Stimulated activated CD4-positive, alpha-beta T cell treated with anti-CD3 and anti-CD28 coated beads, TNF-alpha, amount 100 ng/mL, for 48 hours (primary cell): Measurements from ENCODE around the gene GUCY2D.
"Not testable (repeated sequence)": the region's sequence is repeated elsewhere in the genome, so short reads cannot be mapped to it uniquely, and the experiment has no call there.

ENCODE experiments used
- DNase-seq, 3 donors: peaks; one replicate each; pipeline ENCODE4 v3.0.0-alpha.2; 2020; ENCODE audit warnings: low read depth in 3 of 3

Gene GUCY2D

GRCh38 chr17:8001976-8002720 is at the start of gene GUCY2D:
Gene GUCY2D (plus strand): TSS chr17:8002615. CDS start chr17:8003048, 433 bp downstream.
- DNase-seq: no peak

DNA sequence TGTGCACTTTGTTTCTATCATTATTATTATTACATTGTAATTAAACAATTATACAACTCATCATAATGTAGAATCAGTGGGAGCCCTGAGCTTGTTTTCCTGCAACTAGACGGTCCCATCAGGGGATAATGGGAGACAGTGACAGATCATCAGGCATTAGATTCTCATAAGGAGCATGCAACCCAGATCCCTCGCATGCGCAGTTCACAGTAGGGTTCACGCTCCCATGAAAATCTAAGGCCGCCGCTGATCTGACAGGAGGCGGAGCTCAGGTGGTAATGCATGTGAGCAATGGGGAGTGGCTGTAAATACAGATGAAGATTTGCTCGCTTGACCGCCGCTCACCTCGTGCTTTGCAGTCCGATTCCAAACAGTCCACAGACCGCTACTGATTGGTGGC is 49.1 kb upstream of the GUCY2D start:
- not testable (repeated sequence) for DNase-seq

GRCh38 chr17:7955414-7956227 is 46.8 kb upstream of the GUCY2D start:
- DNase-seq: no peak

DNA sequence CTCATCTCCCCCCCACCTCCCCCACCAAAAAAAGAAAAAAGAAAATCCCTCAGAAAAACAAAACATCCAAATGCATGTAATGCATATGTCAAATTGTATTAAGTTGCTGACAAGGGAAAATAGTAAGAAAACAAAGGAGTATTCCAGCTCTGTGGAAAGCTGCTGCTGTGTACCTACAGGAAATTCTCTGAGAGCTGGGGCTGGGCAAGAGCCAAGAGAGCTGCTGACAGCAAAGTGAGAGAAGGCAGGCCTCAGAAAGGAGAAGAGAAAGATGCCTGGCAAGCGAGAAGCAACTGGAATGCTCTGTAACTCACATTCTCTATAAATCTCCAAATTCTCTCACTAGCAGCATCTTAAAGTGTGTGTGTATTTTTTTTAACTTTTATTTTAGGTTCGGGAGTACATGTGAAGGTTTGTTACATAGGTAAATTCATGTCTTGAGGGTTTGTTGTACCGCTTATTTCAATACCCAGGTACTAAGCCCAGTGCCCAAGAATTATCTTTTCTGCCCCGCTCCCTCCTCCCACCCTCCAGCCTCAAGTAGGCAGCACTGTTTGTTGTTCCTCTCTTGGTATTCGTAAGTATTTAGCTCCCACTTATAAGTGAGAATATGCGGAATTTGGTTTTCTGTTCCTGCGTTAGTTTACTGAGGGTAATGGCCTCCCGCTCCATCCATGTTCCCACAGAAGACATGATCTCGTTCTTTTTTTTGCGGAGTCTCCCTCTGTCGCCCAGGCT is 46.0 kb upstream of the GUCY2D start:
- DNase-seq: no peak

DNA sequence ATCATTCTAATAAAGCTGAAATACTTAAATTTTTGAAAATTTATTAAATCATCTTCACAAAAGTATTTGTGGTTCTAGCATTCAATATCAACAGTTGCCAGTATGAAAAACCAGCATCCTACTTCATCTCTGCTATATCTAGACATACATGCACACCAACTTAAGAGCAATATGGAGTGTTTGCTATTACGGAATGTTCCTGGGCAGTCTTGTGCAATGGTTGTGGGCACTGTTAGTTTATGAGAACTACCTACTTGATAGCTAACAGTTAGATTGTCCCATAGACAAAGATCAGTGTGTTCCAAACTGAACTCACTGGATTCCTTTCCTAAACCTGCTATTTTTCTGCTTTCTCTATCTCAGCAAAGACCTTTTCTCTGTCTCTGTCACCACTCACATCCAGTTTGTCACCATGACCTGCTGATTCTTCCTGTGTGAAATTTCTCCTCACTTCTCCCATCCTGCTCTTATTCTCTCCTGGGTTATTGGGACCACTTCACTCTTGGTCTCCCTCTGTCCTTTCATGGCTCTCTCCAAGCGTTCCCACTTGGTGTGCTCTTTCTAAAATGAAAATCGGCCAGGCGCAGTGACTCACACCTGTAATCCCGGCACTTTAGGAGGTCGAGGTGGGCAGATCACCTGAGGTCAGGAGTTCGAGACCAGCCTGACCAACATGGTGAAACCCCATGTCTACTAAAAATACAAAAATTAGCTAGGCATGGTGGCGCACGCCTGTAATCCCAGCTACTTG is 42.7 kb upstream of the GUCY2D start:
- no peak for DNase-seq

DNA sequence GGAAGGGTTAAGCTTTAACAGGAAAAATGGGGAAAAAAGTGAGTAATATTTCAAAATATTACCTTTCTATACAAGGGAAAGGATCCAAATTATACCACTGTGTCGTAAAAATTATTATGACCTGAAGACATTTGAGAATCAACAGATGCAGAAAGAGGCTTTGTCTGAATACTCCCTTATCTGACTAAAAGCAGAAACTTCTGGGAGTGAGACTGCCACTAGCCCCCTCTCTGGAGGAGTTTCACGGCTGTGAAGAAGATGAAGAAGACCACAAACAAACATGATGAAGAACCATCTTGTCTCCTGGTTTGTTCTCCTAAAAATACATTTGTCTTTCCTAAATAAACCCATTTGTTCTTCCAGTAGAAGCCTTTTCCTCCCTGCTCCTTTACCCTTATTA is 41.0 kb upstream of the GUCY2D start:
- no peak for DNase-seq

- DNase-seq: no peak
Observed at GRCh38 chr17:7967751-7968150, 34.7 kb upstream of the GUCY2D start.

- DNase-seq: no peak
Observed at GRCh38 chr17:7969433-7969832, 33.0 kb upstream of the GUCY2D start.

DNA sequence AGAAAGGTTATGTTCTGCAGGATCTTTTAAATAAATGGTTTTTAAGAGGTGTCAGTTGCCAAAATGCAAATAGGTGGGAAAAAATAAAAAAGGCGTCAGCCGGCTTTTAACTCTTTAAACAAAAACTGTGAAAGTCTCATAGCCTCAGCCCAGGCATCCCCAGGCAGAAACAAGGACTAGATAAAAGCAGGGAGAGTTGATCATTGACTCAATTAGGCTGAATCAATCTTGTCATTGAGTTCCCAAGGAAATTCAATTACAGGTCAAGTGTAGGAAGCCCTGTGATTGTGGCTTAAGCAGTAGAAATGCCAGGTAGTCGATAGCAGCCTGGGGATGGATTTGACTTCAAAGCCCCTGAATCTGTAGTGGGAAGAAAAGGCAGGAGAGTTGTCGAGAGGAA is 30.8 kb upstream of the GUCY2D start:
- DNase-seq: no peak

DNA sequence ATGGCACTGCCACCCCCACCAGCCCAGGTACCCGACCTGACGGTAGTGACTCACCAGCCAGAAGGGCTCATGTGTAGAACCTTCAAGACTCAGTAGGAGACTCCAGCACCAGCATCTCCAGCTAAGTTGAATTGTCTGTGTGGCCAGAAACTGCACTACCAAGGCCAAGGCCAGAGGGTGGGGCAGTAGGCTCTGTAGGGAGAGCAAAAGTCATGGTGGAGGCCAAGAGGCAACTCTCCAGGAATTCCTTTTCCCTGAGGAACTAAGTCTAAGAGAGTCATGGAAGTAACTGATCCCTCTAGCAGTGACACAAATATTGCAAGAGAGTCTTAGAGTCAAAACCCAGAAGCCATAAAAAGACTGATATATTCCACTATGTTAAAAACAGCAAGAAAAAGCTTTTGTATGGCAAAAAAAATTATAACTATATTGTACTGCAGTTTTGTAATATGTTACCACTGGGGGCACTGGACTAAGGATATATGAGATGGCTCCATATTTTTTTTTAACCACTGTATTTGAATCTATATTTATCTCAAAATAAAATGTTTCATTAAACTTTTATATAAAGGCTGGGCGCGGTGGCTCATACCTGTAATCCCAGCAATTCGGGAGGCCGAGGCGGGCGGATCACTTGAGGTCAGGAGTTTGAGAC is 30.2 kb upstream of the GUCY2D start:
- no peak for DNase-seq

- DNase-seq: no peak
Observed at GRCh38 chr17:7974638-7975131, 27.7 kb upstream of the GUCY2D start.

DNA sequence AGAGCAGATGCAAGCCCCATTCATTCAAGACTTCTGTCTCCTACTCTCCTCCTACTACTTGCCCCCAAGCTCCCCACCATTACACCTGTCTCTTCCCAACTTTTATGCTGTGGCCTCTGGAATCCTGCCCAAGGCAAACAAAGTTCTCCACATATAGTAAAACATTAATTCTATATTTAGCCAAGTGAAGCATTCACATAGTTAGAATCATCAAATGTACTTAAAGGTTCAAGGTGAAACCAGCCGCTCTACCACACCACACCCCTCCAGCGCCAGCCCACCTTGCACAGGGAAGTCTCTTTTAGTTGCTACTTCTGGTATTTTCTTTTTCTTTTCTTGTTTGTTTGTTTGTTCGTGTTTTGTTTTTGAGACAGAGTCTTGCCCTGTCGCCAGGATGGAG is 25.4 kb upstream of the GUCY2D start:
- no peak for DNase-seq

GRCh38 chr17:7977805-7978204 is 24.6 kb upstream of the GUCY2D start:
- DNase-seq: no peak

GRCh38 chr17:7982173-7982572 is 20.2 kb upstream of the GUCY2D start:
- DNase-seq: no peak

GRCh38 chr17:7982666-7983065 is 19.7 kb upstream of the GUCY2D start:
- DNase-seq: no peak

DNA sequence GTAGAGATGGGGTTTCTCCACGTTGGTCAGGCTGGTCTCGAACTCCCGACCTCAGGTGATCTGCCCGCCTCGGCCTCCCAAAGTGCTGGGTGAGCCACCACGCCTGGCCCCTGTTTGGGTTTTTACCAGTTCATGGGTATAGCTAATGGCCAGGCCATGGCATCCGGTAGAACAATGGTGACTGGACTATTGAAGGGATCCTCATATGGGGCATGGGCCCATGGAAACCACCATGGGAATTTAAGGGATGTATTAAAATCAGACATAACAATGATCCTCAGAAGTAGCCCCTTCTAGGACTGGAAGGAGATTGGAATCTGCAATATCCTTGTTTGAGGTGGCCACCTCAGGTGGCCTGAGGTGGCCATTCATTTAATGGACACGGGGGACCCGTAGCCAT is 17.5 kb upstream of the GUCY2D start:
- no peak for DNase-seq

DNA sequence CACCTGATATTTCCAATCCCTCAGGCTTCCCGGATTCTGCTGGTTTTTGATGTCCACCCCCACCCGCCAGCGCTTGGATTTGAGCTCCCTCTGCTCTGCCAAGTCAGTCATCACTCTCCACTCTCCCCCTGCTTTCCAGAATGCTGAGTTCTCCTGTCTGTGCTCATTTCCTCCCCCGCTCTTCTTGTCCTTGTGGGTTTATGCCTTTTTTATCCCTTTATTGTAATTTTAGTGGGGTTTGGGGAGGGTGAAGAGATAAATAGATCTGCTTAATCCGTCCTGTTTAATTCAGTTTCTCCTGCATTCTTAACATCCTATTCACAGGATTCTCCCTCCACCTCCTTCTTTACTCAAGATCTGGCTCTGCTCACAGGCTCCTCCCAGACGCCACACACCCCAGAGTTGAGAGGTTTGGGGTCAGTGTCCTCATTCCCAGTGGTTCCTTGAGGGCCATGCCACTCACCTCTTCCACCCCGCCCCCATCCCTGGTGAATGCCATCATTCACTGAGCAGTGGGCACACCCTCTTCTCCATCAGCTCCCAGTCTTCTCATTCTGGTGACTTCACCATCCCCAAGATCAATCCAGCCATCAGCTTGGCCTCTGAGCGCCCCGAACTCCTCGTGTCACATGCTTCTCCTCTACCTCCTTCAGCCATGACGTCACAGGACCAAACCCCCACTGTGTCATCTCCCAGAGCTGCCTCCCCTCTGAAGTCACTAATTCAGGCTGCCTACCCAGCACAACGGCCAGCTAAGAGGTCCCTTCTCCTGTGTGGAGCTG is 15.1 kb upstream of the GUCY2D start:
- DNase-seq: no peak

DNA sequence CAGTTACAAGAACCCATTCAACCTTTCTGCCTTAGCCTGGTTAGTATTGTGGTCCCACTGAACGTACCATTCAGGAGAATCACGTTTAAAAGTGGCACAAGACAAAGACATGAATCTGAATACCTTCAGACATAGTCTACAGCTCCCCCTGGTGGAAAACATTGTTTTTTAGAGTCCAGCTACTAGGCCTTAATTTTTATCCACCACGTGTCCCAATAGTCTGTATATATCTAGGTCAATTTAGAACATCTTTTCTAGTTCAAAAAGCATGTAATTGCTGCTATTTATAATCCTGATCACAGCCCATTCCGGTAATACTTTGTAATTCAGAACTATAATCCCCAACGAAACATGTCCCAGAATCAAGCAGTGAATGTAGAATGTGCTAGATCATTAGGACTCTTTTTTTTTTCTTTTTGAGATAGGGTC is 13.7 kb upstream of the GUCY2D start:
- DNase-seq: peak in 2 of 3 donors; percentile 37 to 62

GRCh38 chr17:7989781-7990655 is 12.4 kb upstream of the GUCY2D start:
- DNase-seq: peak; percentile 81 to 93 (median 89)
